PC-3 (cell line): ENCODE measurements around the gene POMT2.

Experiments used
- CTCF ChIP-seq: fragments of 300-600 bp; sonication (generic); conservative IDR thresholded peaks from 2 replicates; pipeline ENCODE4 v1.5.1; 2017; ENCODE audit warnings: antibody characterized with exemption, low read depth, mild to moderate bottlenecking, low read length
- EZH2 ChIP-seq: fragments of 300-600 bp; sonication (generic); IDR thresholded peaks from one replicate; pipeline ENCODE4 v1.6.1; 2017; ENCODE audit warnings: antibody characterized with exemption, mild to moderate bottlenecking, low read length; ENCODE audit not compliant: unreplicated experiment
- EZH2phosphoT487 ChIP-seq: fragments of 300-600 bp; sonication (generic); IDR thresholded peaks from 2 replicates; pipeline ENCODE4 v1.6.1; 2018; ENCODE audit warnings: mild to moderate bottlenecking, antibody characterized with exemption, low read length, borderline replicate concordance

- TF ChIP-seq CTCF (no peak), EZH2 (no peak), EZH2phosphoT487 (no peak)
Measured at GRCh38 chr14:77327111-77327510, 6.4 kb upstream of the POMT2 start.
